Gastroesophageal sphincter (tissue), 4 donors: ENCODE measurements around the gene ADGRD1. TPM values are rescaled to one million over a fixed set of nuclear protein-coding genes. Genes with fewer than 3 reads are reported as not detected.
A peak's percentile ranks its signal among the peaks of the same experiment; 100 is the strongest.

Source experiments
- ATAC-seq: fragments of 150-250 bp; one replicate; pipeline ENCODE4 v1.9.1; 2016; ENCODE audit warnings: mild to moderate bottlenecking, moderate library complexity
- H3K27ac ChIP-seq, 4 donors: fragments of 200-600 bp; sonication (generic) in 3 of 4; 1 replicate in 3 of 4; 2 replicates in 1 of 4; pipeline ENCODE4 v1.5.1; 2016 to 2019
- H3K27me3 ChIP-seq: fragments of 200-600 bp; sonication (generic); one replicate; pipeline ENCODE4 v1.5.1; 2019
- H3K36me3 ChIP-seq, 2 donors: fragments of 200-600 bp; sonication (generic); one replicate each; pipeline ENCODE4 v1.5.1; 2019; ENCODE audit warnings: control low read depth in 1 of 2
- H3K4me1 ChIP-seq, 3 donors: fragments of 200-600 bp; sonication (generic); 1 replicate in 2 of 3; 2 replicates in 1 of 3; pipeline ENCODE4 v1.5.1; 2016 to 2019; ENCODE audit warnings: control low read depth in 2 of 3
- H3K4me3 ChIP-seq, 2 donors: fragments of 200-600 bp; sonication (generic); one replicate each; pipeline ENCODE4 v1.5.1; 2019; ENCODE audit warnings: mild to moderate bottlenecking in 1 of 2, moderate library complexity in 1 of 2
- H3K9me3 ChIP-seq, 3 donors: fragments of 200-600 bp; sonication (generic); one replicate each; pipeline ENCODE4 v1.5.1; 2017 to 2019; ENCODE audit warnings: control low read depth in 2 of 3
- CTCF ChIP-seq, 4 experiments: fragments of 200-600 bp in 2 of 4; fragments of 450-650 bp in 2 of 4; sonication (generic) in 1 of 4; IDR thresholded peaks; one replicate each; pipeline ENCODE4 v1.5.1; 2017 to 2019; ENCODE audit warnings: antibody characterized with exemption in 4 of 4, mild to moderate bottlenecking in 2 of 4, moderate library complexity in 2 of 4
- EP300 ChIP-seq: sonication (generic); formaldehyde crosslinking; IDR thresholded peaks from one replicate; pipeline ENCODE4 v1.6.1; 2017; ENCODE audit warnings: antibody characterized with exemption, mild to moderate bottlenecking
- POLR2A ChIP-seq, 2 donors: fragments of 450-650 bp; IDR thresholded peaks; one replicate each; pipeline ENCODE4 v1.6.1; 2017; ENCODE audit warnings: antibody characterized with exemption in 2 of 2, mild to moderate bottlenecking in 2 of 2, moderate library complexity in 1 of 2
- POLR2AphosphoS5 ChIP-seq: sonication (generic); formaldehyde crosslinking; IDR thresholded peaks from one replicate; pipeline ENCODE4 v1.6.1; 2017; ENCODE audit warnings: antibody characterized with exemption
- WGBS, 2 donors: methylation state at CpG; one replicate each; pipeline ENCODE4 v1.1.5; 2018; ENCODE audit warnings: low coverage in 1 of 2; 5-methylcytosine and 5-hydroxymethylcytosine counted together
- total RNA-seq, 4 donors: library from RNA; depleted of rRNA; stranded (reverse); fragments of >200 nt; gene quantifications; one replicate each; pipeline ENCODE4 v1.1.0, GENCODE V29; 2016

ADGRD1 gene
- total RNA-seq, 4 donors from 2014 or later = 19.1 to 43.4 (median 31.3) TPM

- ATAC-seq = no peak
- Histone ChIP-seq H3K9me3 (no peaks in the 10 kb centered on the region), H3K4me1 (peaks cover 0 to 54% (median 6%) of the 10 kb centered on the region in 3 donors), H3K4me3 (no peak overlapping the region), H3K27ac (peak overlapping the region in 3 of 4 donors; percentile 12 to 64 (median 47)), H3K36me3 (peaks cover 0 to 3% of the 10 kb centered on the region in 2 donors), H3K27me3 (no peaks in the 10 kb centered on the region)
- no peak for TF ChIP-seq POLR2A (IDR thresholded peaks at IDR 0.05)
- TF ChIP-seq EP300 = no peak
- TF ChIP-seq POLR2AphosphoS5 = no peak
- TF ChIP-seq CTCF (IDR thresholded peaks at IDR 0.05) = no peak
- 76 to 81% methylated on average over 2 to 3 of the region's 3 CpGs for WGBS, 2 donors
Measured at GRCh38 chr12:130960058-130960457, 6.4 kb downstream of the ADGRD1 start.

GRCh38 chr12:130960787-130961186 lies 7.1 kb downstream of the ADGRD1 start:
- H3K4me1 ChIP-seq = peaks cover 0 to 47% (median 6%) of the 10 kb centered on the region in 3 donors
- no peak overlapping the region for H3K4me3 ChIP-seq
- no peaks in the 10 kb centered on the region for H3K9me3 ChIP-seq
- no peaks in the 10 kb centered on the region for H3K27me3 ChIP-seq
- ATAC-seq = no peak
- peaks cover 0 to 3% of the 10 kb centered on the region in 2 donors for H3K36me3 ChIP-seq
- TF ChIP-seq POLR2AphosphoS5 (no peak), POLR2A (IDR thresholded peaks at IDR 0.05) (no peak), EP300 (no peak), CTCF (IDR thresholded peaks at IDR 0.05) (no peak)
- peak overlapping the region in 3 of 4 donors; percentile 67 to 72 (median 67) for H3K27ac ChIP-seq
- WGBS, 2 donors = 81 to 92% methylated on average over 7 to 8 of the region's 8 CpGs

- ATAC-seq = peak; percentile 69
- H3K27me3 ChIP-seq = no peaks in the 10 kb centered on the region
- peak overlapping the region in 1 of 2 donors; percentile 10 for H3K4me3 ChIP-seq
- H3K4me1 ChIP-seq = peaks cover 0 to 36% (median 6%) of the 10 kb centered on the region in 3 donors
- H3K36me3 ChIP-seq = peaks cover 0 to 9% of the 10 kb centered on the region in 2 donors
- no peaks in the 10 kb centered on the region for H3K9me3 ChIP-seq
- TF ChIP-seq POLR2AphosphoS5 (no peak), EP300 (no peak), CTCF (IDR thresholded peaks at IDR 0.05) (no peak), POLR2A (IDR thresholded peaks at IDR 0.05) (no peak)
- 28 to 34% methylated on average over 6 to 8 of the region's 9 CpGs for WGBS, 2 donors
- peak overlapping the region in 3 of 4 donors; percentile 67 to 72 (median 67) for H3K27ac ChIP-seq
Measured at GRCh38 chr12:130961921-130962451, 8.3 kb downstream of the ADGRD1 start.

GRCh38 chr12:130965214-130965613 lies 11.5 kb downstream of the ADGRD1 start:
- WGBS, 2 donors = 46 to 49% methylated on average over 6 of the region's 6 CpGs
- no peaks in the 10 kb centered on the region for H3K9me3 ChIP-seq
- peaks cover 0 to 23% (median 6%) of the 10 kb centered on the region in 3 donors for H3K4me1 ChIP-seq
- H3K27me3 ChIP-seq = no peaks in the 10 kb centered on the region
- TF ChIP-seq EP300 (no peak), POLR2A (IDR thresholded peaks at IDR 0.05) (no peak), CTCF (IDR thresholded peaks at IDR 0.05) (no peak), POLR2AphosphoS5 (no peak)
- H3K36me3 ChIP-seq = peaks cover 0 to 28% of the 10 kb centered on the region in 2 donors
- no peak for ATAC-seq
- H3K27ac ChIP-seq = peak overlapping the region in 2 of 4 donors; percentile 1 to 15
- H3K4me3 ChIP-seq = no peak overlapping the region

- peaks cover 0 to 22% (median 6%) of the 10 kb centered on the region in 3 donors for H3K4me1 ChIP-seq
- H3K9me3 ChIP-seq = no peaks in the 10 kb centered on the region
- no peak for TF ChIP-seq POLR2A (IDR thresholded peaks at IDR 0.05)
- no peak for TF ChIP-seq EP300
- TF ChIP-seq POLR2AphosphoS5 = no peak
- H3K27me3 ChIP-seq = no peaks in the 10 kb centered on the region
- no peak for ATAC-seq
- peak overlapping the region in 2 of 4 donors; percentile 1 to 15 for H3K27ac ChIP-seq
- peaks cover 0 to 33% of the 10 kb centered on the region in 2 donors for H3K36me3 ChIP-seq
- WGBS, 2 donors = 66 to 78% methylated on average over 1 to 2 of the region's 2 CpGs
- no peak overlapping the region for H3K4me3 ChIP-seq
Measured at GRCh38 chr12:130965668-130966067, 12.0 kb downstream of the ADGRD1 start.
